NB4 (cell line): Measurements from ENCODE around the gene PRKCE.
A peak's percentile ranks its signal among the peaks of the same experiment; 100 is the strongest.

Source experiments
- DNase-seq: peaks from one replicate; pipeline ENCODE4 v3.0.0; 2010; ENCODE audit warnings: low read depth
- H3K4me3 ChIP-seq: one replicate; pipeline ENCODE4 v1.5.1; 2011; ENCODE audit warnings: mild to moderate bottlenecking, low read depth, low read length, moderate library complexity
- CTCF ChIP-seq: IDR thresholded peaks from one replicate; pipeline ENCODE4 v1.5.1; 2012; ENCODE audit warnings: low read depth, low read length
- MYC ChIP-seq: IDR thresholded peaks from 2 replicates; pipeline ENCODE4 v1.6.1; 2011; ENCODE audit warnings: low read depth, low read length
- POLR2A ChIP-seq: IDR thresholded peaks from 2 replicates; pipeline ENCODE4 v1.6.1; 2011; ENCODE audit warnings: mild to moderate bottlenecking; ENCODE audit not compliant: insufficient read length; ENCODE audit errors: extremely low read depth
- TF ChIP-seq, protein P1 (sequence below): IDR thresholded peaks from 2 replicates; pipeline ENCODE4 v1.6.1; 2011; ENCODE audit warnings: low read depth, low read length

Gene PRKCE

GRCh38 chr2:45649858-45650811 is 1.3 kb upstream of the PRKCE start:
- TF ChIP-seq POLR2A = no peak
- no peak for TF ChIP-seq CTCF
- no peak for TF ChIP-seq MYC
- peak; percentile 65 for DNase-seq
- peak overlapping the region; percentile 73 for H3K4me3 ChIP-seq

GRCh38 chr2:45650851-45651414 is 542 bp upstream of the PRKCE start:
- DNase-seq = peak; percentile 93
- H3K4me3 ChIP-seq = peak overlapping the region; percentile 73
- TF ChIP-seq POLR2A = peak; percentile 56
- TF ChIP-seq MYC = 0 out of 2 replicates have a peak, but pooled peaks have one; percentile 26
- TF ChIP-seq, protein P1, sequence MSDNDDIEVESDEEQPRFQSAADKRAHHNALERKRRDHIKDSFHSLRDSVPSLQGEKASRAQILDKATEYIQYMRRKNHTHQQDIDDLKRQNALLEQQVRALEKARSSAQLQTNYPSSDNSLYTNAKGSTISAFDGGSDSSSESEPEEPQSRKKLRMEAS = peak; percentile 57
- peak; percentile 14 for TF ChIP-seq CTCF

- peak overlapping the region; percentile 15 for H3K4me3 ChIP-seq
- DNase-seq = peak; percentile 45
- TF ChIP-seq POLR2A (no peak), MYC (no peak), CTCF (no peak)
- TF ChIP-seq, protein P1 = no peak
Observed at GRCh38 chr2:45652090-45653031, 886 bp downstream of the PRKCE start.

DNA sequence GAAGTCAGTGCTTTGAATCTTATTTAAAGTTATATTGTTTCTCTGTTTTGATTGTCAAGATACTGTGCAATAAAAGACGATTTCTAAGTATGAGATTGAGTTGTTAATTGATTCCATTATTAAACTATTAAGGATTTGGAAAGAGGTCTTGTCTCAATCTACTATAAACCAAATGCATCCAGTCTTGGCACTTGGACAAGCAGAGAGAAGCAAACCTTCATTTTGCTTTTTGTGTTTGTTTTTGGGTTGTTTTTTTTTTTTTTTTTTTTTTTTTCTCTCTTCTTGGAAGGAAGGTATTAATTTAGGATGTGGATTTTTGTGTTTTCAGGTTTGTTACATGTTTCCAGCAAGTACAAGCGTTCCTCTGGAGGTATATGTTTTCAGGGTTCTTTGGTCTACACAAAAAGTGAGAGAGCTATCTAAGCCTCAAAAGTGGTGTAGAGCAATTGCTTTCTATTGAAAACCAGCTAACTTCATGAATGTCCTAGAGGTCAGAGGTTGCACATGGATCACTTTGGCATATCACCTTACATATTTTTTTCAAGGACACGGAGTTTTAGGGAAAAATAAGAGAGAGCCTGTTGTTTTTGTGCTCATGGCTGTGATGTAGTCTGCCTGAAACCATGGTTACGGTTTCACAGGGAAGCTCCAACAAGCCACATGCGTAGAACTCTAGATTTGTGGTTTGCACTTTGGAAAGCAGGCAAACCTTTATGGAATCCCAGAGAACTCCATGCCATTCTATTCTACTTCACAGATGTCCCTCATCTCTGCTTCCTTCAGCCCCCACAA is 1.8 kb downstream of the PRKCE start:
- H3K4me3 ChIP-seq = no peak overlapping the region
- no peak for DNase-seq
- TF ChIP-seq MYC (no peak), CTCF (no peak), POLR2A (no peak)
- TF ChIP-seq, protein P1 = no peak

- no peak for DNase-seq
- no peak overlapping the region for H3K4me3 ChIP-seq
- no peak for TF ChIP-seq POLR2A
- no peak for TF ChIP-seq CTCF
- TF ChIP-seq, protein P1 = no peak
- no peak for TF ChIP-seq MYC
Observed at GRCh38 chr2:45654250-45654649, 2.8 kb downstream of the PRKCE start.
